Peyer's patch (tissue), 4 donors: ENCODE measurements around the gene PITPNM1.

ENCODE experiments used
- POLR2A ChIP-seq, 2 donors: fragments of 450-650 bp; IDR thresholded peaks; one replicate each; pipeline ENCODE4 v1.5.1; 2017; ENCODE audit warnings: antibody characterized with exemption in 2 of 2, mild to moderate bottlenecking in 2 of 2, moderate library complexity in 2 of 2
- TF ChIP-seq, protein P1 (sequence below), 6 experiments: fragments of 450-650 bp in 4 of 6; fragments of 200-600 bp in 2 of 6; sonication (generic) in 1 of 6; IDR thresholded peaks; one replicate each; pipeline ENCODE4 v1.5.1; 2017 to 2019; ENCODE audit warnings: antibody characterized with exemption in 6 of 6, mild to moderate bottlenecking in 3 of 6, moderate library complexity in 1 of 6

DNA sequence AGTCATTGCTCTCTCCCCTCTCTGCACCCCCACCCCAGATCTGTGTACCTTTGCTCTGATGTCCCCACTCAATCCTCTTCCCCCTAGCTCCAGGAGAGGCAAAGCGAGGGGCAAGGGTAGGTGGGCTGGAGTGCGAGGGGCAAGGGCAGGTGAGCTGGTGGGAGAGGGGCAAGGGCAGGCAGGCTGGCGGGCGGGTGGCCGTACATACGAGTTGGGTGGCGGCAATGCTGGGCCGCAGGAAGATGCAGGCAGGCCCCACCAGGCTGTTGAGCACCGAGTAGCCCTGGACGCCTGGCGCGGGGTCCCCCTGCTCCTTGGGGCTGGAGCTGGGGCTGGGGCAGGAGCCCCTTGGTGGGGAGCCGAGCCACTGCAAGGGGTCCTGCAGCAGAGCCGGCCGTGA is 17.2 kb upstream of the PITPNM1 start:
- TF ChIP-seq, protein P1, sequence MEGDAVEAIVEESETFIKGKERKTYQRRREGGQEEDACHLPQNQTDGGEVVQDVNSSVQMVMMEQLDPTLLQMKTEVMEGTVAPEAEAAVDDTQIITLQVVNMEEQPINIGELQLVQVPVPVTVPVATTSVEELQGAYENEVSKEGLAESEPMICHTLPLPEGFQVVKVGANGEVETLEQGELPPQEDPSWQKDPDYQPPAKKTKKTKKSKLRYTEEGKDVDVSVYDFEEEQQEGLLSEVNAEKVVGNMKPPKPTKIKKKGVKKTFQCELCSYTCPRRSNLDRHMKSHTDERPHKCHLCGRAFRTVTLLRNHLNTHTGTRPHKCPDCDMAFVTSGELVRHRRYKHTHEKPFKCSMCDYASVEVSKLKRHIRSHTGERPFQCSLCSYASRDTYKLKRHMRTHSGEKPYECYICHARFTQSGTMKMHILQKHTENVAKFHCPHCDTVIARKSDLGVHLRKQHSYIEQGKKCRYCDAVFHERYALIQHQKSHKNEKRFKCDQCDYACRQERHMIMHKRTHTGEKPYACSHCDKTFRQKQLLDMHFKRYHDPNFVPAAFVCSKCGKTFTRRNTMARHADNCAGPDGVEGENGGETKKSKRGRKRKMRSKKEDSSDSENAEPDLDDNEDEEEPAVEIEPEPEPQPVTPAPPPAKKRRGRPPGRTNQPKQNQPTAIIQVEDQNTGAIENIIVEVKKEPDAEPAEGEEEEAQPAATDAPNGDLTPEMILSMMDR (IDR thresholded peaks at IDR 0.05): no peak
- no peak for TF ChIP-seq POLR2A (IDR thresholded peaks at IDR 0.05)
